ENCODE measurements around the gene ZIC2.
"Not testable (repeated sequence)": the region's sequence is repeated elsewhere in the genome, so short reads cannot be mapped to it uniquely, and the experiment has no call there.

The ZIC2 gene

DNA sequence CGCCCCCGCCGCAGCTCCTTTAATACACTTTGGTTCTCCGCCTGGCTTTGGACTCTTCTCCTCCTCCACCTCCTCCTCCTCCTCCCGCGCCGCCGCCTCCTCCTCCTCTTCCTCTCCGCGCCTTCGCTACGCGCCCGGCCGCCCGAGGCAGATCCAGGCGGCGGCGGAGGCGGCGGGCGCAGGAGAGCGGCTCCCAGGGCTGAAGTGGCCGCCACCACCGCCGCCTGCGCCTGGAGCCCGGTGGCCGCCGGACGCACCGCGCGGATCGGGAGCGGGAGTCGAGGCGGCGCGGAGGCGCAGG lies at the start of gene ZIC2:
Gene ZIC2 (plus strand): TSS at position 50 of the 301 bp plus-strand sequence. CDS start 281 bp downstream, outside the sequence.
- no peak for DNase-seq

DNA sequence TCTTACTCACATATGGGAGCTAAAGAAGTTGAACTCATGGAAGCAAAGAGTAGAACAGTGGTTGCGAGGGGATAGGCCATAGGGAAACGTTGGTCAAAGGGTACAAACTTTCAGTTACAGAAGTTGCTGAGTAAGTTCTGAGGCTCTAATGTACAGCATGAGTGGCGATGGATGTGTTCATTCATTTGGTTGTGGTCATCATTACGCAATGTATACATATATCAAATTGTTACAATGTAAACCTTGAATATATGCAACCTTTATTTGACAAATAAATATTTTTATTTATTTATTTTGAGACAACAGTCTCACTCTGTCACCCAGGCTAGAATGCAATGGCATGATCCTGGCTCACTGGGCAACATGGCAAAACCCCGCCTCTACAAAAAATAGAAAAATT lies 48.7 kb upstream of the ZIC2 start:
- no peak for DNase-seq

DNA sequence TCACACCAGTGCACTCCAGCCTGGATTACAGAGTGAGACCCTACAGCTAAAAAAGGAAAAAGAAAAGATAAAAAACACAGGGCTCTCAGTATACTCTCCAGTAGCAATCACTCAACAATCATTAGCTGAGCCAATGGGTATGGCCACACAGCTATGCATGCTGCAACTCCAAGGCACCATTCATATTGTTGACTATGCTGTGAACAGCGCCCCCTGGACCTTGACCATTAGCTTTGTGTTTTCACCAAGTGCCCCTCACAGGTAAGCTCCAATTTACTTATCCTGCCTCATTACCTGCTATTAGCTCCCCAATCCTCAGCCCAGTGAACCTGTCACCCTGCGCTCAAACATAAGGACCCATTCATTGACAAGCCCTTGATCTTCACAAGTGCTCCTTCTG lies 45.8 kb upstream of the ZIC2 start:
- DNase-seq: no peak

DNA sequence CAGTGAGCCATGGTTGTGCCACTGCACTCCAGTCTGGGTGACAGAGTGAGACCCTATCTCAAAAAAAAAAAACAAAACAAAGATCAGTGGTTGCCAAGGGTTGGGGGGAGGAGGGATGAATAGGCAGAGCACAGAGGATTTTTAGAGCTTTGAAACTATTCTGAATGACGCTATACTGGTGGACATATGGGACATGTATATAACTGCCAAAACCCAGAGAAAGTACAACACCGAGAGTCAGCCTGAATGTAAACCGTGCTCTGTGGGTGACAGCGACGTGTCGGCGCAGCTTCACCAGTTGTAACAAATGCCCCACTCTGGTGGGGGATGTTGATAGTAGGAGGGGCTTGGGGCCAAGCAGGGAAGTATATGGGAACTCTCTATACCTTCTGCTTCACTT lies 42.9 kb upstream of the ZIC2 start:
- DNase-seq: no peak

DNA sequence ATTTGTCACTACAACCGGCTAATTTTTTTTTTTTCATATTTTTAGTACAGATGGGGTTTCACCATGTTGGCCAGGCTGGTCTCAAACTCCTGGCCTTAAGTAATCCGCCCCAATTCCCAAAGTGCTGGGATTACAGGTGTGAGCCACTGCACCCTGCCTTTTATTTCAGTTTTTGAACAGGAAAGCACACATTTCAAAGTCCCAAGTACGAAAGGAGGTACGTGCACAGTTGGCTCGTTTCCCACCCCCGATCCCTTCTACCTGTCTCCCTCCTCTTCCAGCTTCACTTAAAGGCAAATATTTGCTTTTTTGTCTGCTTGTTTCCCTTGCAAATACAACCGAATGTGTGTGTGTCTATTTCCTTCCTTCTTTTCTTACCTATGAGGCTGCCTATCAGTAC lies 40.5 kb upstream of the ZIC2 start:
- DNase-seq: no peak

DNA sequence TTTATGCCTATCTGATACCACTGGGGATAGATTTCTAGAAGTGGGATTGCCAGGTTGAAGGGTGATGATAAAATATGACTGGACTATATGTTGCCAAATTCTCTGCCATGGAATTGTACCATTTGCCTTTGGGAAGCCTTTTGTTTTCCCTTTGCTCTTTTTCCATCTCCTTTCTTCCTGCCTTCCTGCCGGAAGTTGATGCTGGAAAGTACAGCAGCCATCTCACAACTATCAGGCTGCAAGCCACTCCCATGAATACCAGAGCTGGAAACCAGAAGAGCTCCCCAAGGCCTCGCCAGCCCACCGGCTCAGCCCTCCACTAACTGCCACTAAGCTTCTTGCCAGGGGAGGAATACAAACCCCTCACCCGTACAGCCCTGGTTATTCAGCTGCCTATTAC lies 39.7 kb upstream of the ZIC2 start:
- no peak for DNase-seq

DNA sequence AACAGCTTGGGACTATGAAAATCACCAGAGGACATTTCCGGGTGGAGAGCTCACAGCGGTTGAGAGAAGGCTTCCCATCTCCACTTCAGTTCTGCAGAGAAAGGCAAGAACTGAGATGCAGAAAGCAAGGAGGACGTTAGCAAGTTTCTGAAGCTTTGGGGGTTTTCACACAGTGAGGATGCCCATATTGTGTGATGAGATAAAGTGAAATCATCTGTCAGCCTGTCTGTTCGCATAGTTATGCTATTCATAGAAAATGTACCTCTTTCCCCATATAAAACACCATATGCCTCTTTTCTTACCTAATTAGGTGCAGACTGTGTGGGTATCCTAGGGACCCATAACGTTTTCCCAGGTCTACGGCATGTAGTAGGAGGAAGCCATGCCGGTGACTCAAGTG lies 37.5 kb upstream of the ZIC2 start:
- DNase-seq: no peak

DNA sequence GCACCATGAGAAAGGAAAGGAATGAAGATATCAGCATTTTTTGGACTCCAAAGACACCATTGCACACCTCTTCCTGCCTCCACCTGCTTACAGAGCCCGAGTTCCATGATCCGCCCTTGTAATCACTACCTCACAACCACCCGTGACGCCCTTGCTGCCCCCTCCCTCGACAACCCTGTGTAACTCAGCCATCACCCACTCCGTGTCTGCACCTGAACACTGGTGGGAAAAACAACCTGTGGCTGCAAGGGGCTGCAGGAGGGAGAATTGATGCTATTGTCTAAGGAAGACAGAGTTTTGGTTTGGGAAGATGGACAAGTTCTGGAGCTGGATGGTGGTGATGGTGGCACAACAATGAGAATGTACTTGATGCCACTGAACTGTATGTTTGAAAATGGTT lies 37.0 kb upstream of the ZIC2 start:
- no peak for DNase-seq

DNA sequence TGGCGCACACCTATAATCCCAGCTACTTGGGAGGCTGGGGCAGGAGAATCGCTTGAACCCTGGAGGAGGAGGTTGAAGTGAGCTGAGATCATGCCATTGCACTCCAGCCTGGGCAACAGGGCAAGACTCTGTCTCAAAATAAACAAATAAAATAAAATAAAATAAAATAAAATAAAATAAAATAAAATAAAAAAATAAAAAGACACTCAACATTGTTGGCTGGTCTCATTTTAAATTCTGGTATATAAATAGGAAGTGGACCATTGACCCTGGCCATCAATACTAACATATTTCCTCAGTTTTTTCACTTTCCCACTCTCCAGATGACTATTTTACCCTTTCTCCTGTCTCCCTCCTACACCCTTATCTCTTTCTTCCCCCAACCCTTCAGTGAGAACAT lies 36.1 kb upstream of the ZIC2 start:
- DNase-seq: not testable (repeated sequence)

DNA sequence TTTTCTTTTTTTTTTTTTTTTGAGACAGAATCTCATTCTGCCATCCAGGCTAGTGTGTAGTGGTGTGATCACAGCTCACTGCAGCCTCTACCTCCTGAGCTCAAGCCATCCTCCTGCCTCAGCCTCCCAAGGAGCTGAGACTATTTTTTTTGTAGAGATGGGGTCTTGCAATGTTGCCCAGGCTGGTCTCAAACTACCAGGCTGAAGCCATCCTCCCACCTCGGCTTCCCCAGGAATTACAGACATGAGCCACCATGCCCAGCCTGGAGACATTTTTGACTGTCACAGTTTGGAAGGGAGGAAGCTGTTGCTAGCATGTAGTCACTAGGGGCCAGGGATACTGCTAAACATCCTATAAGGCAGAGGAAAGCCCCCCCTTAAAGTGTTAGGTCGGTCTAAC lies 33.9 kb upstream of the ZIC2 start:
- no peak for DNase-seq

DNA sequence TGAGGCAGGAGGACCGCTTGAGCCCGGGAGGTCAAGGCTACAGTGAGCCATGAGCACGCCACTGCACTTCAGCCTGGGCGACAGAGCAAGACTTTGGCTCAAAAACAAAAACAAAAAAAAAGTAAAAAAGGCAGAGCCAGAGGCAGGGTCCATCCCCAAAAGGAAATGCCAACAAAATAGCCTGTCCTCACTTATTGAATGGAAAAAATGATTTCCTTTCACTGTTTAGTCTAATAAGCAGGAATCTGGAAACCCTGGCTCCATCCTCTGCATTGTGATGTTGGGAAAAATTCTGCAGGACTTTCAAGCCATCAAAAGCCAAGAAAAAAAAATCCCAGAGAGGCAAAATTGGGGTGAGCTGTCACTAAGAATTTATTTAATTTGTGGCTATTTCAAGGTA lies 33.2 kb upstream of the ZIC2 start:
- no peak for DNase-seq

DNA sequence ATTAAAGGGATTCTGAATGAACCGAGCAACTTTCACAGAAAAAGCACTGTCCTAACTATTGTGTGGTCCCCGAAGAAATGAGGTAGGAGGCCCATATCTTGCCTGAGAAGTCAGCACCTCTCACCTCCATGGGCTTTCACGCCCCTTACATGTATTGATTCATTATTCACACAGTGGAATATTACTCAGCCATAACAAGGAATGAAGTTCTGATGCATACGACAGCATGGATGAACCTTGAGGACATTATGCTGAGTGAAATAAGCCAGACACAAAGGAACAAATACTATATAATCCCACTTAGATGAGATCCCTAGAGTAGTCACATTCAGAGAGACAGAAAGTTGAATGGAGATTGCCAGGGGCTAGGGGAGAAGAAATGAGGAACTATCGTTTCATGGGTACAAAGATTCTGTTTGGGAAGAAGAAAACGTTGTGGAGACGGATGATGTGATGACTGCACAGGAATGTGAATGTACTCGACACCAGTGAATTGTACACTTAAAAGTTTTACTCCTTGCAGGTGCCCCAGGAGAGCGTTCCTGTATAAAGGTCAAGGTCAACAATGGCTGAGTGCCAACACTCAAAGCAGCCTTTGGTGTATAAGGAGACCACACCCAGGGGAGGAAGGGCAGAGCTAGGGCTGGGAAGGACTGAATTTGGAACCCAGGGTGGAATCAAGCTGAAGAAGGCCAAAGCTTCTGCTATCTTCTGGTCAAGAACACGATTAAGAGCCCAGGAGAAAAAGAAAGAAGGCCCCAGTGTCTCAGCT lies 32.5 kb upstream of the ZIC2 start:
- no peak for DNase-seq

DNA sequence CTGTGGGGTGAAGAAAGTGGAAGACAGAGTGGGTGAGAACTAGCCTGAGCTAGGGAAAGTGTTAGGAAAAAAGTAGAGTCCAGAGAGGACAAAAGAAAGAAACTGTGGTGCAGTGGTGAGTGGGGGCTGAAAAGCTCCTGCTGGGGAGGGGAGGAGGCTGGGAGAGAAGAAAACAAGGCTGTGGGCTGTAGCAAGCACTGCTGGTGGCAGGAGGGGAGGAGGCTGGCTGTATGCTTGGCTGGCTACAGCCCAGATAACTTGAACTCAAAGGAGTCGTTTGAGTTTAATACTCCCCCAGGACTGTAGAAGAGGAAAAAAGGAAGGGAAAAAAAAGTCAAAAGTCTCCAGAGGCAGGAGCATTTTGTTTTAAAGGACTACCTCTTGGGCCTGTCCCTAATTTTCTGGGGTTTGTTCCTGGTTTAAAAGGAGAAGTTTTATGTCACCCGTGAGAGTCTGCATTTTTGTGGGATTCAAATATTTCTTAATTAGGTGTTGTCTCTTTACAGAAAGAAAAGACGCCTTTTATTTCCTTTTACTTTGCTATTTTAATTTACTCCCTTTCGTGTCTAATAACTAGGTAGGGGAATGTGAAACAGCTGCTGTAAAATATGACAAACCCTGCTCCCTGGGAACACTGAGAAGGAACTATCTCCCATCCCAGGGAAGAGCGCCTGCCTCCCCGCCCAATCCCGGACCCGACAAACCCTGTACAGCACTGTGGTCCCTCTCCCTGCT lies 31.7 kb upstream of the ZIC2 start:
- DNase-seq: no peak

DNA sequence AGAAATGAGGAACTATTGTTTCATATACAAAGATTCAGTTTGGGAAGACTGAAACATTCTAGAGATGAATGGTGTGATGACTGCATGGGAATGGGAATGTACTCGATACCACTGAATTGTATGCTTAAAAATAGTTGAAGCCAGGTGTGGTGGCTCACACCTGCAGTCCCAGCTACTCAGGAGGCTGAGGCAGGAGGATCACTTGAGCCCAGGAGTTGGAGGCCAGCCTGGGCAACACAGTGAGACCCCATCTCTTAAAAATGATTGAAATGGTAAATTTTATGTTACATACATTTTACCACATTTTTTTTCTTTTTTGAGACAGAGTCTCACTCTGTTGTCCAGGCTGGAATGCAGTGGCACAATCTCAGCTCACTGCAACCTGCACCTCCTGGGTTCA lies 29.9 kb upstream of the ZIC2 start:
- not testable (repeated sequence) for DNase-seq

DNA sequence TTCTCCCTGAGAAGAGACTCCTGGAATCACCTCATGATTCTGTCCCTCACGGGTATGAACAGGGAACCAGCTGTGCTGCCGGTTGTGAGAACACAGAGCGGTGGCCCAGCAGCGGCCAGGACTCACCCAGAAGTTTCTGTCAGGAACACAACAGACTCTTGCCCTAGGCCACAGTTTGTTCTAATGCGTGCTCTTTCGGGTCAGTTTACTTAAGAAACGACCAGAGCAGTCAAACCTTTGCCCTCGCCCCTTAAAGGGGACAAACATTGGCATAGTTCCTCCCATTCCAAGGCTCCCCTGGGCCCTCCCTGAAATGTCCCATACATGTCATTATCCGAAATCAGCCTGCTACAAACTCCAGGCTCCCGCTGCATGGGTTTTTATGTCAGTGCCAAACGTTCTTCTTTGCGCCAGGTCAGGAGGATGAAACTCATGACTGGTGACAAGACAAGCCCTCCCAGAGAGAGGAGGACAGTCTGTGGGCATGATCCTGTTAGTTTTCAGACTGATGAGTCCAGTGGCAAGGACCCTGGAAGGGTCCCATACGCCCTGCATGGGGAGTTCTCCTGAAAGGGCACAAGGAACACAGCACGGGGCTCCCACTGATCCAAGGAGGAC lies 28.3 kb upstream of the ZIC2 start:
- no peak for DNase-seq

DNA sequence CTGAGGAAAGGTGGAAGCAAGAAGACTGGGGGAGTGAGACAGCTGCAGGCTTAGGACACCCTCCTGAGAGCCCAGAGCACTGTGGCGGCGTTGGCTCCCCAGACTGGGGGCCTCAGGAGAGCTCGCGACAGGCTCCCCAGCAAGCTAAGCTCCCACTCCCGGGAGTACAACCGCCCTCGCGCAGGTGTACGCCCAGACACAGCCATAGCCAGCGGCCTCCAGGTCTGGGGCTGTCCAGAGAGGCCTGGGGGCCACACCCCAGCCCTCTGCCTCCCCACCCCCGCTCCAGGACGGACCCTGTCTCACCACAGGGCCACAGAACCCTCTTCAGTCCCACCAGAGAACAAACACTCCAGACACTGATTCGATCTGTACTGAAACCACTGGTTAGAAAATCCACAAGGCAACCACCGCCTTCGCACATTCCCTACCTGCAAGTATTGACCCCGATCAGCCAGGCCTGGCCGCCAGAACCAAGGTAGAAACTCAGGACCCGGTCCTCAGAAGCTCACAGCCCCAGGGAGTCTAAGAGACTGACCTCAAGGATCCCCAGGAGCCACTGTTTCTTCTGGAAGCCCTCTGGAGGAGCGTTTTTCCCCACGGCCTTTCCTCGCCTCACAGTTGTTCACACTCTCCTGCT lies 26.4 kb upstream of the ZIC2 start:
- no peak for DNase-seq

DNA sequence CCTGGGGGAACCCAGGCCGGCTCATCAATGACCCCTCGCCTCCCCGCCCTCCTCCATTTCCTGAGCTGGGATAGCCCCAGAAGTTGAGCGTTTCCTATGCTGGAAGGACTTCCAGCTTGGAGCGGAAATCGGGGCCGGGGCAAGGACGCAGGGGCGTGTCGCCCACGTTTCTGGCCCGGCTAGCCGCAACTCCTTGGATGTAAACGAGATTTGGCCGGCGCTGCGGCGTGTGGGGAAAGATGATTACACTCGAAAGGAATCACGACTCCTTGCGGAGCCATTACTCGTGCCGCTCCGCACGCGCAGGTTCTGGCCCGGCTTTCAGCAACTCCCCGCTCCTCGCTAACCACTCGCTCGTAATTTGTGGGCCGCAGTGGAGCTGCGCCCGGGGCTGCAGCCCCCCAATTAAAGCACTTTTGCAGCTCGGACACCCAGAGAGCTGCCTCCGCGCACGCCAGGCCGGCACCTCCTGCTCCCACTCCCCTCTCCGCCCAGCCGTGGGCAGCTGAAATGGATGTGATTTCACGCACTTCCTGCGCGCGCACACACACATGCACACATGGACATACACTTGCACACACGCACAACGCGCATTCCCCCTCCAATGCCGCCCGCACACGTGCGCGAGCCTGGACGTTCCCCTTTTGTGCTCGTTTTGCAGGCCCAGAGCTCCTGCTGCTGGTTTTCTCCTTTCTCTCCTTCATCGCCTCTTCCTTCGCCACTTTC lies 25.7 kb upstream of the ZIC2 start:
- DNase-seq: no peak

DNA sequence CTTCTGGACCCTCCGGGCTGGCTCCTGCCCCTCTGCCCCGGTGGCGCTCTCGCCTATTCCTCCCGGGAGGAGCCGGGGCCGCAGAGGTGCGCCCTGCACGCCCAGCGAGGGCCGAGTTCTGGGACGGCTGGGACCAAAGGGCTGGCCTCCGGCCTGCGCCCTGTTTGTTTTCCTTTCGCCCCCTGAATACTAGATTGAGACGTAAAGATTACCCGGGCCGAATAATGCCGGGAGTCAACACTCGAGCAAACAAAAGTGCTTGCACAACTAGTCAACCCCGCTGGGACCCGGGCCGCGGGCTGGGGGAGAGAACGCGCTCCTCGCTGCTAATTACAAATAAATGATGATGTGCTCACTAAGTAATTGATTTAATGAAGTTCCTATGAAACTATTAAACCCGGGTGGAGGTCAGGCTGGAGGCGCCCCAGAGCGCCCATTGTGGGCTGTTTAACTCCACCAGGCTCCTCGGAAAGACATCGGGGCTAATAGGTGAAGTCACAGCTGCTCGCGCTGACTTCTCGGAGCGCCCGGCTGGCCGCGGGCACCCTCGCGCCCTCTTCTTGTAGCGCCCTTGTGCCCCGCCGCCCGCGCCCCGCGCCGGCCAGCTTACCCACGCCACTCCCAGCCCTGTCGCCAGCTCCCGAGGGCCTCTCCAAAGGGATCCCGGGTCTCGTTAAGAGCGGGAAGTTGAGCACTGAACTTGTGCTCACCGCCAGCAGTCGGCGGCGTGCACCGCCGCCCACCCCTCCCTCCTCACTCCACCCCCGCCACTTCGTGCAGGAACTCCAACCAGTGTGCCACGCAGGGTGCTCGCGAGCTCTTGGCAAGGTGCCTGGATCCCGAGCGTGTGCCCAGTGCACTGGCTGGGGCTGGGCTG lies 24.9 kb upstream of the ZIC2 start:
- no peak for DNase-seq

DNA sequence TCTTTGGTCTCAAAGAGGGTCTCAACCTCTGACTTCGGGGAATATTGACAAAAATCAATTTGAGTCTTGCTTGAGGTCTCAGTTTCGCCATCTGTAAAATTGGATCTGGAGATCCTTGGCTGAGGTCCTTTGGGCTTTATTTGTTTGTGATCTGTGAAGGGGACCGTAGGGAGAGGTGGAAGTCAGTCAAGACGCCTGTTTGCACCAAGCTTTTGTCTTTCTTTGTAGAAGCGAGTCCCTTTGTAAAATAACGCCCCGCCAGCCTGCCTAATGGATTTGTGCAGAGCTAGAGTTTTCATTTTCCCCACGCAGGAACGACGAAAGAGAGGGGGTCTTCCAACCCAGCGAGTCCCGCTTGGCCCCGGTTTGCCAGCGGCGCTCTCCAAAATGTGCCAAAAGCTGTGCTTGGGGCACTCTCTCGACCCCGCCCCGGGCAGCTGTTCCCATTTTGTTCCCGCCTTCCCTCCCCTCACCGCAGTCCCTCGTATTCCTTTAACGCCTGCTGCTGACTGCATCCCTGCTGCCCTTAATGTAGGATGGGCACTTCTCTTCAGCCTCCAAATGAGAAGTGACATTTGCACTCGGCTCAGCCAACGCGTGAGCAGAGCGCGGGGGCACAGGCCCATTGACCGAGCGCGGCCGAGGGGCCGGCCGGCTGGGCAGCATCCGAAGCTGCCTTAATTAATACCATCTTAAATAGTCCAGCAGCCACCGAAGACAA lies 23.0 kb upstream of the ZIC2 start:
- no peak for DNase-seq

DNA sequence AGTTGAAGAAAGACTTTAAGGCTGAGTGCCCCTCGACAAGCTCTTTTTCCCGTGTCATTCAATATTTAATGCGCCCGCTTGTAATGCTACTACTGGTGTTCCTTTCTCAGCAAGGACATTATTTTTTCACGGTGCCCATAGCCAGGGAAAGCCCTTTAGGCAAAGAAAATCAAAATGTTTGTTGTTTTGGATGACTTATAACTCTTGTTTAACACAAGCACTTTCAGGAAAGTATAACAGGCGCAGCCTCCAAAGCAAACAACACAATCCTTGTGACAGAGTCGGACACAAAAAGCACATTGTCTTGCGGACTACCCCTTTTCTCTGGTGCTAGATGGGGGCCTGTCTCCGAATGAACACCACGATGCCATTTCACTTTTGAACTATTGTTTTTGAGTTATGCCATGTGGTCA lies 22.5 kb upstream of the ZIC2 start:
- no peak for DNase-seq

DNA sequence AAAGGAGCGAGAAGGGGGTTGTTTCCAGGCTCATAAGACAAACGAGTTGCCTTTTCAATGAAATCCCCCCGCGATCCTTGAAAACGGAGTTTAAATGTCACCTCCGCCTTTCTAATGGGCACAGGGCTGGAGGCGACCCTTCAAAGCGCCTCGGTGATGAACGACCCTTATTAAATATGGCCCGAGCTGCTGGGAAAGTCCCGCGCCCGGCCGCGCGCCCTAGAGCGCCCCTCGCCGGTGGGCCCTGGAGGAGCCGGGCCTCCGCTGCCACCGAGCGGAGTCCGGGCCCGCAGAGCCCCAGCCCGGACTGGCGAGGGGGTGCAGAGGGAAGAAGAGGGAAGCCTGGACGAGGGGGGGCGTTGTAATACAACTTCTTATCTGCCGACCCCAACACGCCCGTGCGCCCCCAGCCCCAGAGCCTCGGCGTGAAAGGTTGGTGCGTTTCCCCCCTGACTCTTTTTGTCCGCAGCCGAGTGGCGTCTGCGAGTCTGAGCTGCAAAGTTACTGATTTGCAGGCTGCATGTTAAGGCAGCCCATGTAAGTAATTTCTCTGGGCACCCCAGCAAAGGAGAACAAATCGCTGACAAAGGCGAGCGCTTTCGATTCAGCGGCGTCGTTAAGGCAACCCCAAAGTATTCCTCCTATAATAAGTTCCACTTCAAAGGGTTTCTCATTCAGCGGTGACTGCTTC lies 21.9 kb upstream of the ZIC2 start:
- no peak for DNase-seq
